Left ventricle myocardium inferior (tissue), 1 donor: ENCODE results near the gene CADM3. TPM values are rescaled to one million over a fixed set of nuclear protein-coding genes. Genes with fewer than 3 reads are reported as not detected.

Experiments
- DNase-seq: peaks from one replicate; pipeline ENCODE4 v3.0.0-alpha.2; 2020
- H3K27ac ChIP-seq: fragments of 200-600 bp; replicated peaks from 2 replicates; pipeline ENCODE4 v1.8.0; 2021
- H3K27me3 ChIP-seq: fragments of 200-600 bp; 2 replicates; pipeline ENCODE4 v1.8.0; 2021; ENCODE audit warnings: low read depth
- H3K36me3 ChIP-seq: fragments of 200-600 bp; 2 replicates; pipeline ENCODE4 v1.8.0; 2021
- H3K4me1 ChIP-seq: fragments of 200-600 bp; 2 replicates; pipeline ENCODE4 v1.8.0; 2021
- H3K4me3 ChIP-seq: fragments of 200-600 bp; 2 replicates; pipeline ENCODE4 v1.8.0; 2021; ENCODE audit warnings: mild to moderate bottlenecking, moderate library complexity
- H3K9me3 ChIP-seq: fragments of 200-600 bp; replicated peaks from 2 replicates; pipeline ENCODE4 v1.8.0; 2021
- intact Hi-C: fragments of 100-400 bp; cut with micrococcal nuclease; formaldehyde crosslinking; loops from one replicate; pipeline ENCODE4 v1.11.0; 2022
- total RNA-seq: library from RNA; stranded (reverse); fragmentation: NEBNext Ultra II Directional; extraction: Animal tissue kit (Norgen Biotek cat#: 25700); gene quantifications from one replicate; pipeline ENCODE4 v1.2.1, GENCODE V29; 2021
- TF ChIP-seq, protein P1 (sequence below): fragments of 200-600 bp; IDR thresholded peaks from 2 replicates; pipeline ENCODE4 v1.8.0; 2021; ENCODE audit warnings: antibody characterized with exemption, mild to moderate bottlenecking, borderline replicate concordance
- donor health status: DM: no; HTN: yes; CAD: no; lungs with severe emphysema.

Gene CADM3
- total RNA-seq, 1 donor from 2014 or later: 3.7 TPM

DNA sequence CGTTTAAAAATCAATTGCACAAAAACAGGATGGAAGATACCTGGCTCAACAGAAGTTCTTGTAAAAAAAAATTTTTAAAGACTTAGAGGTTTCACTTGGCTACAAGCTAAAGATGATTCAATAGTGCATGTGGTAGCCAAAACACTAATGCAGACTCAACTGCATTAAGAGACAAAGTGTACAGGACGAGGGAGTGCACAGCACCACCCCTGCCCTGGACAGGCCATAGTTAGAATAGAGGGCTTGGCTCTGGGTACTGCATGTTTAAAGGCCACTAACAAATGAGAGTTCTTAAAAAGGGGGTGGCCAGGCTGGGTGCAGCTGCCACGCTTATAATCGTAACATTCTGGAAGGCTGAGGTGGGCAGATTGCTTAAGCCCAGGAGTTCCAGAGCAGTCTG lies 41.2 kb downstream of the CADM3 start:
- TF ChIP-seq, protein P1, sequence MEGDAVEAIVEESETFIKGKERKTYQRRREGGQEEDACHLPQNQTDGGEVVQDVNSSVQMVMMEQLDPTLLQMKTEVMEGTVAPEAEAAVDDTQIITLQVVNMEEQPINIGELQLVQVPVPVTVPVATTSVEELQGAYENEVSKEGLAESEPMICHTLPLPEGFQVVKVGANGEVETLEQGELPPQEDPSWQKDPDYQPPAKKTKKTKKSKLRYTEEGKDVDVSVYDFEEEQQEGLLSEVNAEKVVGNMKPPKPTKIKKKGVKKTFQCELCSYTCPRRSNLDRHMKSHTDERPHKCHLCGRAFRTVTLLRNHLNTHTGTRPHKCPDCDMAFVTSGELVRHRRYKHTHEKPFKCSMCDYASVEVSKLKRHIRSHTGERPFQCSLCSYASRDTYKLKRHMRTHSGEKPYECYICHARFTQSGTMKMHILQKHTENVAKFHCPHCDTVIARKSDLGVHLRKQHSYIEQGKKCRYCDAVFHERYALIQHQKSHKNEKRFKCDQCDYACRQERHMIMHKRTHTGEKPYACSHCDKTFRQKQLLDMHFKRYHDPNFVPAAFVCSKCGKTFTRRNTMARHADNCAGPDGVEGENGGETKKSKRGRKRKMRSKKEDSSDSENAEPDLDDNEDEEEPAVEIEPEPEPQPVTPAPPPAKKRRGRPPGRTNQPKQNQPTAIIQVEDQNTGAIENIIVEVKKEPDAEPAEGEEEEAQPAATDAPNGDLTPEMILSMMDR: no peak
- H3K36me3 ChIP-seq: no peaks in the 10 kb centered on the region
- H3K9me3 ChIP-seq: no peaks in the 10 kb centered on the region
- no peak overlapping the region for H3K27ac ChIP-seq
- no peak overlapping the region for H3K4me3 ChIP-seq
- peaks cover 8% of the 10 kb centered on the region for H3K4me1 ChIP-seq
- peaks cover 84% of the 10 kb centered on the region for H3K27me3 ChIP-seq
- no peak for DNase-seq
- intact Hi-C loops: loop anchor here (2.0 kb wide), 1 partner anchor 52 kb away; no protein-coding TSS in a partner anchor

DNA sequence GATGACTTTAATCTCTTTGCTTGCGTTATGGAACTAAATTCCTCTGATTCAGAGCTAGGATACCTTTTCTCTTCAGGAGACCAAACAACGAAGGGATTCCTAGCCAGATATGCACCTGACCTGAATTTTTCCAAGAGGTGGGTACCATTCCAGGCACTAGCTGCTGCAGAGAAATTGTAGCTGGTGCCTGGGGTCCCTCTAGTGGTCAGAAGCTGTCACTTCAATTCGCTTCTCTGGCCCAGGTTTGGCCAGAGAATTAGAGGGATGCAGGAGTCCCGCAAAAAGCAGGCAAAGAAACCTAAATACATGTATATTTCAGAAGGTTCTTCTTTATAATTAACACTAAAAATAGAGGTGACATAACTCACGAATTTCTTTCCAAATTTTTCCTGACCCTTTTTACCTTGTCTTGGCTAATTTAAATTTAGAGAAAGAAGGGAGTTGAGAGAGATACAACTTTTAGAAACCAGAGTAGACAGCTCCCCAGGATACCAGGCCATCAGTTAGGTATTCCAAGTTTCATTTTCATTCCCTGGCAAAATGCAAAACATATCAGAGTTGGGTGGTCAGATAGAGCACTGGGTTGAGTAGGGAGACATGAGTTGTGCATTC lies 42.8 kb downstream of the CADM3 start:
- peaks cover 84% of the 10 kb centered on the region for H3K27me3 ChIP-seq
- no peak overlapping the region for H3K27ac ChIP-seq
- TF ChIP-seq, protein P1: peak; percentile 93
- no peaks in the 10 kb centered on the region for H3K9me3 ChIP-seq
- H3K36me3 ChIP-seq: no peaks in the 10 kb centered on the region
- intact Hi-C loops: no loop called here
- H3K4me1 ChIP-seq: peaks cover 8% of the 10 kb centered on the region
- DNase-seq: no peak
- no peak overlapping the region for H3K4me3 ChIP-seq

DNA sequence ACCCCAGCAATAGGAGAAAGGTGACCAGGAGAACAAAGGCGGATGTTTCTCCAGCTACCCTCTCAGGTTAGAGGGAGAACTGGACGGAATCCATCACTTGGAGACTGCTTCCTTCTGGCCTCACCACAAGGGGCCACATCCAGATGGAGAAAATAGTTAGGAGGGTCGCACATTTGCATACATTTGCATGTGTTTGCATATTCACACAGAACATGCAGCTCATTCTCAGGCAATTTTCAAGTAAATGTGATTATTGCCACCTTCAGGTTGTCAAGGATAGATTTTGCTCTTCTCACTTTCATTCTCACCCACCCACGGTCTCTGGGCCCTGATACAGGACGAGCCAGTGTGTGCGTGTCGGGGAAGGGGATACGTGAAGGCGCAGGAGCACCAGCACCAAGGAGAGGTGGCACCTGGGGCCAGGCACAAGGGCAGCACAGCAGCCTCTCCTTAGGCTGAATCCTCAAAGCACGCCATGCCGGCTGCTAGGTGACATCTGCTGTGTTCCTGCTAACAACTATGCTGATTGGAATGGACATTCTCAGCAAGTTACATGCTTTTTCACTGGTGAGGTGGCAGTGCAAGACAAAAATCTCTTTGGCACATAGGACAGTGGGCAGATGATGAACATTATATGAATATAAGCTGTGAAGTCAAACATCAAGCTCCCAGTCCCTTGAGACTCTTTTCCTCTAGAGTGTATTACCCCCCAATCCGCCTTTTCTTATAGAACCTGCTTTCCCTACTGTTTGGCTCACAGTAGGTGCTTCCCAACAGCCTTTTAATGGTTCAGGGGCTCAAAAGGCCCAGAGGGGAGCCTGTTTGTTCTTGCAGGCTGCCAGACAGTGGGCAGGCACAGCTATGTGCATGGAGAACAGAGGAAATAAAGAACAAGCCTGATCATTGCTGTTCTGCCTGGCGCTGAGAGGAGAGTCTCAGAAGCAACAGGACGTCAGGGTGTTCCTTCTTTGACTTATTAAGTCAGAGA lies 47.5 kb downstream of the CADM3 start:
- intact Hi-C loops: no loop called here
- Histone ChIP-seq H3K4me1 (no peaks in the 10 kb centered on the region), H3K36me3 (no peaks in the 10 kb centered on the region), H3K27ac (no peak overlapping the region), H3K9me3 (no peaks in the 10 kb centered on the region), H3K27me3 (peaks cover 76% of the 10 kb centered on the region), H3K4me3 (no peak overlapping the region)
- TF ChIP-seq, protein P1: no peak
- no peak for DNase-seq

DNA sequence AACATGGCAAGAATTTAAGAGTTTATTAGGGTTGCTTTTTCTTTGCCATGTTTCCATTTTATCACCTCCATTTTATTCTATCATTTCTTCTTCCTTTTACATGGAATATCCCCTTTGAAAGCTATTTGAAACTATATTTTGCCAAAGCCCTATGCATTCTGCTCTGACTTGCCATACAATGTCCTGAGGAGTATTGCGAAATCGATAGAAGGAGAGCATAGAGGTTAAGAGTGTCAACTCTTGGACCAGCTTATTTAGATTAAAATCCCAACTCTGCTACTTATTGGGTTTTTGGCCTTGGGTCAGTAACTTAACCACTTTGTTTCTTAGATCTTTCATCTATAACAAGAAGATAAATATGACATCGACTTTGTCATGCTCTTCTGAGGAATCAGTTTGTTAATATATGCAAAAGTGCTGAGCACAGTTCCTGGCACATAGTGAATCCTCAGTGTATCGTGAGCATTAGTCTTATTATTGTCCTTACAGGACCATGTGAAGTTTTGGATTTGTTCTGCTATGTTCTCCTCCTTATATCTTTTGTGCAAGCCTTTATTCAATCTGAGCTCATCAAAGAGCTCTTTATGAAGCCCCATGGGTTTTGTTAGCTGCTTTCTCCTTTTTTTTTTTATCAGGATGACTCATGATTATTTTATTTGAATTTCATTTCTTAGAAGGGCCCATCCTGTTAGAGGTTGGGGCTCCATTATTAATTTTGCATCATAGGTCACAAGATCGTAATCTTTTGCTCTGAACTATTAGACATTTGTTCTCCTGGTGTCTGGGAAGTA lies 50.9 kb downstream of the CADM3 start:
- no peak overlapping the region for H3K4me3 ChIP-seq
- H3K9me3 ChIP-seq: no peaks in the 10 kb centered on the region
- H3K27ac ChIP-seq: no peak overlapping the region
- no peaks in the 10 kb centered on the region for H3K36me3 ChIP-seq
- no peaks in the 10 kb centered on the region for H3K4me1 ChIP-seq
- intact Hi-C loops: no loop called here
- no peak for DNase-seq
- TF ChIP-seq, protein P1: no peak
- peaks cover 63% of the 10 kb centered on the region for H3K27me3 ChIP-seq

DNA sequence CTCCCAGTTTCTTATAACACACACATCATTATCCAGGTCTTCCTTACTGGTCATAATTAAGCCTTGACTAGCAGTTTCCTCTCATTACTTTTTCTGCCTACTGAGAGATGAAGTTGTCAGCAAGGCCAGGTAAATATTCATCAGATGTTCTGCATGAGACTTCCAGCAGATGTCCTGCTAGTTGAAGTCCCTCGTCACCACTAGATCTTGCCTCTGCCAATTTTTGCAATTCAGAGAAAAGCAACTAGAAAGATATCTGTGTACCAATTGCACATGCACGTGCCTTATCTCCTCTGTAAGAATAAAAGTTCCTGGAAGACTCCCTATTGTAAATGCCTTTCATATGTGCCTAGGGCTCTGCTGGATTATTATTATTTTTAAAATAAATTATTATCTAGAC lies 51.6 kb downstream of the CADM3 start:
- intact Hi-C loops: no loop called here

More for the DNA sequence above, 51.6 kb downstream of the CADM3 start:
- peaks cover 57% of the 10 kb centered on the region for H3K27me3 ChIP-seq
- TF ChIP-seq, protein P1: no peak
- H3K9me3 ChIP-seq: no peaks in the 10 kb centered on the region
- H3K4me3 ChIP-seq: no peak overlapping the region
- no peaks in the 10 kb centered on the region for H3K36me3 ChIP-seq
- no peak for DNase-seq
- no peak overlapping the region for H3K27ac ChIP-seq
- no peaks in the 10 kb centered on the region for H3K4me1 ChIP-seq
